IMR-90 (cell line): ENCODE results near the gene PARD3.

Source experiments
- BHLHE40 ChIP-seq: fragments of 150-350 bp; IDR thresholded peaks from 2 replicates; pipeline ENCODE4 v1.6.1; 2016; ENCODE audit warnings: mild to moderate bottlenecking, low read depth, low read length
- CEBPB ChIP-seq: IDR thresholded peaks from 2 replicates; pipeline ENCODE4 v1.6.1; 2012; ENCODE audit warnings: low read depth, low read length, improper control_type of control experiment
- CHD1 ChIP-seq: IDR thresholded peaks from 2 replicates; pipeline ENCODE4 v1.6.1; 2012; ENCODE audit warnings: low read depth, low read length, improper control_type of control experiment
- FOS ChIP-seq: fragments of 150-350 bp; IDR thresholded peaks from 2 replicates; pipeline ENCODE4 v1.6.1; 2016; ENCODE audit warnings: low read depth, low read length
- MAZ ChIP-seq: IDR thresholded peaks from 2 replicates; pipeline ENCODE4 v1.6.1; 2012; ENCODE audit warnings: low read depth, mild to moderate bottlenecking, low read length, improper control_type of control experiment, moderate library complexity, borderline replicate concordance
- MXI1 ChIP-seq: IDR thresholded peaks from 2 replicates; pipeline ENCODE4 v1.6.1; 2012; ENCODE audit warnings: low read depth, mild to moderate bottlenecking, low read length, moderate library complexity, borderline replicate concordance
- POLR2A ChIP-seq: IDR thresholded peaks from 2 replicates; pipeline ENCODE4 v1.6.1; 2012; ENCODE audit warnings: mild to moderate bottlenecking, low read depth, low read length
- RAD21 ChIP-seq: IDR thresholded peaks from 2 replicates; pipeline ENCODE4 v1.6.1; 2012; ENCODE audit warnings: low read length, improper control_type of control experiment
- RFX5 ChIP-seq: IDR thresholded peaks from 2 replicates; pipeline ENCODE4 v1.8.0; 2012; ENCODE audit warnings: low read depth, mild to moderate bottlenecking, low read length, moderate library complexity
- SMC3 ChIP-seq: fragments of 150-350 bp; IDR thresholded peaks from 2 replicates; pipeline ENCODE4 v1.6.1; 2016; ENCODE audit warnings: low read depth, mild to moderate bottlenecking, antibody characterized with exemption, low read length, moderate library complexity
- TF ChIP-seq, protein P1 (sequence below): conservative IDR thresholded peaks from 2 replicates; pipeline ENCODE4 v1.5.1; 2012; ENCODE audit warnings: mild to moderate bottlenecking, low read depth, low read length, improper control_type of control experiment
- TF ChIP-seq, protein P2 (sequence below): fragments of 150-350 bp; IDR thresholded peaks from 2 replicates; pipeline ENCODE4 v1.6.1; 2017; ENCODE audit warnings: mild to moderate bottlenecking, antibody characterized with exemption, low read length, low read depth

DNA sequence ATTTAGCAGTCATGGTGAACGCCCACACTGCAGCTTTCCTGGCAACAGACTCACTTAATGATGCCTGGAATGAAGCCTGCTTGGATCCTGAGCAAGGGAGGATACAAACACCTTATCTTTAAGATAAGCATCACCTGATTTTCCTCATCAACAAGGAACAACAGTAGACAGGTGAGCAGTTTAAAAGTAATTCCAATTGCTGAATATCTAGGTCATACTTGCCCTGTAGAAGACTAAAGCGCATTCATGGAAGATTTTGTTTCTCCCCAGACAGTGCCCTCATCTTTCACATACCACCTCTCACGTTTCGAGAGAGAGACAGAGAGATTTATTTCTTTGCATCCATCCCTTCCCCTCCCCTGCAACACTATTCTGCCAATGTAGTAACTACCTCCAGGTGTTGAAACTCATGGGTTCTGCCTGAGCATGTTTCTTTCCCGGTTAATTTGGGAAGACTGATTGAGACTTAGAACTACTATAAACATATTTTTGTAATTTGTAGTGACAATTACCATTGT, 660.7 kb downstream of the PARD3 start:
- TF ChIP-seq, protein P1, sequence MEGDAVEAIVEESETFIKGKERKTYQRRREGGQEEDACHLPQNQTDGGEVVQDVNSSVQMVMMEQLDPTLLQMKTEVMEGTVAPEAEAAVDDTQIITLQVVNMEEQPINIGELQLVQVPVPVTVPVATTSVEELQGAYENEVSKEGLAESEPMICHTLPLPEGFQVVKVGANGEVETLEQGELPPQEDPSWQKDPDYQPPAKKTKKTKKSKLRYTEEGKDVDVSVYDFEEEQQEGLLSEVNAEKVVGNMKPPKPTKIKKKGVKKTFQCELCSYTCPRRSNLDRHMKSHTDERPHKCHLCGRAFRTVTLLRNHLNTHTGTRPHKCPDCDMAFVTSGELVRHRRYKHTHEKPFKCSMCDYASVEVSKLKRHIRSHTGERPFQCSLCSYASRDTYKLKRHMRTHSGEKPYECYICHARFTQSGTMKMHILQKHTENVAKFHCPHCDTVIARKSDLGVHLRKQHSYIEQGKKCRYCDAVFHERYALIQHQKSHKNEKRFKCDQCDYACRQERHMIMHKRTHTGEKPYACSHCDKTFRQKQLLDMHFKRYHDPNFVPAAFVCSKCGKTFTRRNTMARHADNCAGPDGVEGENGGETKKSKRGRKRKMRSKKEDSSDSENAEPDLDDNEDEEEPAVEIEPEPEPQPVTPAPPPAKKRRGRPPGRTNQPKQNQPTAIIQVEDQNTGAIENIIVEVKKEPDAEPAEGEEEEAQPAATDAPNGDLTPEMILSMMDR = no peak
- TF ChIP-seq RFX5 (no peak), POLR2A (no peak), CEBPB (no peak), CHD1 (no peak), MAZ (no peak), RAD21 (no peak), MXI1 (no peak), BHLHE40 (no peak), FOS (no peak), SMC3 (no peak)
- TF ChIP-seq, protein P2, sequence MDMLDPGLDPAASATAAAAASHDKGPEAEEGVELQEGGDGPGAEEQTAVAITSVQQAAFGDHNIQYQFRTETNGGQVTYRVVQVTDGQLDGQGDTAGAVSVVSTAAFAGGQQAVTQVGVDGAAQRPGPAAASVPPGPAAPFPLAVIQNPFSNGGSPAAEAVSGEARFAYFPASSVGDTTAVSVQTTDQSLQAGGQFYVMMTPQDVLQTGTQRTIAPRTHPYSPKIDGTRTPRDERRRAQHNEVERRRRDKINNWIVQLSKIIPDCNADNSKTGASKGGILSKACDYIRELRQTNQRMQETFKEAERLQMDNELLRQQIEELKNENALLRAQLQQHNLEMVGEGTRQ = no peak
